Stimulated activated CD4-positive, alpha-beta T cell treated with anti-CD3 and anti-CD28 coated beads, Interleukin-2, amount 100 ng/mL, for 24 hours (primary cell): ENCODE results near the gene KRT17.

Source experiments
- DNase-seq, 2 donors: peaks; one replicate each; pipeline ENCODE4 v3.0.0-alpha.2; 2020

KRT17 gene

GRCh38 chr17:41624208-41625101, at the start of gene KRT17:
TSS of gene KRT17 (minus strand) at chr17:41624575. CDS start at chr17:41624509, 66 bp downstream.
- no peak for DNase-seq

- DNase-seq = peak in 1 of 2 donors; percentile 25
These were observed 47.8 kb upstream of the KRT17 start for GRCh38 chr17:41672153-41672552.

- no peak for DNase-seq
These were observed 43.1 kb upstream of the KRT17 start for GRCh38 chr17:41667280-41668041.

- peak; percentile 93 to 95 for DNase-seq
These were observed 42.4 kb upstream of the KRT17 start for GRCh38 chr17:41666708-41667279.

GRCh38 chr17:41666237-41666641, 41.9 kb upstream of the KRT17 start:
- DNase-seq = peak; percentile 75

GRCh38 chr17:41665566-41666236, 41.3 kb upstream of the KRT17 start:
- peak; percentile 92 to 93 for DNase-seq

GRCh38 chr17:41664587-41665565, 40.5 kb upstream of the KRT17 start:
- DNase-seq = no peak

GRCh38 chr17:41664172-41664457, 39.7 kb upstream of the KRT17 start:
- DNase-seq = no peak

- no peak for DNase-seq
These were observed 39.2 kb upstream of the KRT17 start for GRCh38 chr17:41663451-41664171.

GRCh38 chr17:41660221-41660711, 35.9 kb upstream of the KRT17 start:
- no peak for DNase-seq

GRCh38 chr17:41659427-41660212, 35.2 kb upstream of the KRT17 start:
- DNase-seq = no peak

- DNase-seq = no peak
These were observed 34.5 kb upstream of the KRT17 start for GRCh38 chr17:41658846-41659245.

GRCh38 chr17:41657936-41658335, 33.6 kb upstream of the KRT17 start:
- DNase-seq = no peak

- DNase-seq = no peak
These were observed 32.9 kb upstream of the KRT17 start for GRCh38 chr17:41657176-41657754.

- no peak for DNase-seq
These were observed 32.1 kb upstream of the KRT17 start for GRCh38 chr17:41656249-41657023.

GRCh38 chr17:41655611-41656111, 31.3 kb upstream of the KRT17 start:
- DNase-seq = no peak

- DNase-seq = no peak
These were observed 30.6 kb upstream of the KRT17 start for GRCh38 chr17:41654678-41655607.
